Left kidney (tissue), 2 donors: ENCODE results near the gene CSTPP1. TPM values are rescaled to one million over a fixed set of nuclear protein-coding genes. Genes with fewer than 3 reads are reported as not detected.
"Not testable (repeated sequence)": the region's sequence is repeated elsewhere in the genome, so short reads cannot be mapped to it uniquely, and the experiment has no call there.

Experiments
- DNase-seq: peaks from one replicate; pipeline ENCODE4 v3.0.0-alpha.2; 2013
- polyA plus RNA-seq: library from polyadenylated mRNA; unstranded; fragments of 120-200 nt; gene quantifications from one replicate; pipeline ENCODE4 v1.2.1, GENCODE V29; 2013; ENCODE audit not compliant: insufficient read length

The CSTPP1 gene
- polyA plus RNA-seq, 1 donor = 62.6 TPM

- DNase-seq = no peak
Observed at GRCh38 chr11:46984987-46985386, 48.4 kb downstream of the CSTPP1 start.

- DNase-seq = no peak
Observed at GRCh38 chr11:46987183-46987582, 50.6 kb downstream of the CSTPP1 start.

- not testable (repeated sequence) for DNase-seq
Observed at GRCh38 chr11:46989810-46990487, 53.4 kb downstream of the CSTPP1 start.

DNA sequence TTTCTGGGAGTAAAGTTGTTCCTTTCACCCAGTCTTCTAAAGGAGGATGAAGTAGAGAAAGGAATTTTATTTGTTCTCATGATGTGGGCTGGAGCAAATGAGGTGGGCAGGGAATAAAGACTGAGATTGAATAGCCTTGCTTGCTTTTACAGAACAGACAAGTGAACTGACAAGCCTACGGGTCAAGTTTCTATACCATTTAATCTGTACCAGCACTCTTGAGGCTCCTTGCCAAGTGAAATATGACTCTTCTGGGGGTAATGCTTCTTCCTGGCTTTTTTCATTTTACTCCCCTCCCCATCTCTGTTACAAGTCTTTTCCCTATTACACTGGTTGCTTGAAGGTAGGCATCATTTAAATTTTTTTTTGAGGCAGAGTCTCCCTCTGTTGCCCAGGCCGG is 54.8 kb downstream of the CSTPP1 start:
- no peak for DNase-seq

DNA sequence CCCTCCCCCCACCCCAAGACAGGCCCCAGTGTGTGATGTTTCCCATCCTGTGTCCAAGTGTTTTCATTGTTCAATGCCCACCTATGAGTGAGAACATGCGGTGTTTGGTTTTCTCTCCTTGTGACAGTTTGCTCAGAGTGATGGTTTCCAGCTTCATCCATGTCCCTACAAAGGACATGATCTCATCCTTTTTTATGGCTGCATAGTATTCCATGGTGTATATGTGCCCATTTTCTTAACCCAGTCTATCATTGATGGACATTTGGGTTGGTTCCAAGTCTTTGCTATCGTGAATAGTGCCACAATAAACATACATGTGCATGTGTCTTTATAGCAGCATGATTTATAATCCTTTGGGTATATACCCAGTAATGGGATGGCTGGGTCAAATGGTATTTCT is 55.8 kb downstream of the CSTPP1 start:
- not testable (repeated sequence) for DNase-seq

DNA sequence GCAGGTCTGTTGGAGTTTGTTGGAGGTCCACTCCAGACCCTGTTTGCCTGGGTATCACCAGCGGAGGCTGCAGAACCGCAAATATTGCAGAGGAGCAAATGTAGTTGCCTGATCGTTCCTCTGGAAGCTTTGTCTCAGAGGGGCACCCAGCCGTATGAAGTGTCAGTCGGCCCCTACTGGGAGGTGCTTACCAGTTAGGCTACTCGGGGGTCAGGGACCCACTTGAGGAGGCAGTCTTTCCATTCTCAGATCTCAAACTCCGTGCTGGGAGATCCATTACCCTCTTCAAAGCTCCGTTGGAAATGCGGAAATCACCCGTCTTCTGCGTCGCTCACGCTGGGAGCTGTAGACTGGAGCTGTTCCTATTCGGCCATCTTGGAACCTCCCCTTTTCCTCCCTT is 61.2 kb downstream of the CSTPP1 start:
- not testable (repeated sequence) for DNase-seq

DNA sequence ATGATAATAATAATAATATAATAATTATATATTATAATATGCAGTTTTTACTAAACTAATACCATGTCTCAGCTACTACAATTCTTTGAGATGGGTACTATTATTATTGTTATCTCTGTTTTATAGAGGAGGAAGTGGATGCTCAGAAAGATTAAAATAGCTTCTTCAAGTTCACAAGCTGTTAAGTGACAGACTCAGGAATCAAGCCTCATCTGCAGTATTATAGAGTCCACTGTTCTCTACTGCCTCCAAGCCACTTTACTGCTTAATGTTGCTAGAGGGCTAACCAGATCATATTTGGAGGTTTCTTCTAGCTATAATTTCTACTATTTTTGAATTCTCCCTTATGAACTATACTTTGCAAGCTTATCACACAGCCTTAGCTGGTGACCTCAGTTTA is 62.7 kb downstream of the CSTPP1 start:
- no peak for DNase-seq

GRCh38 chr11:47000033-47000432 is 63.5 kb downstream of the CSTPP1 start:
- no peak for DNase-seq

DNA sequence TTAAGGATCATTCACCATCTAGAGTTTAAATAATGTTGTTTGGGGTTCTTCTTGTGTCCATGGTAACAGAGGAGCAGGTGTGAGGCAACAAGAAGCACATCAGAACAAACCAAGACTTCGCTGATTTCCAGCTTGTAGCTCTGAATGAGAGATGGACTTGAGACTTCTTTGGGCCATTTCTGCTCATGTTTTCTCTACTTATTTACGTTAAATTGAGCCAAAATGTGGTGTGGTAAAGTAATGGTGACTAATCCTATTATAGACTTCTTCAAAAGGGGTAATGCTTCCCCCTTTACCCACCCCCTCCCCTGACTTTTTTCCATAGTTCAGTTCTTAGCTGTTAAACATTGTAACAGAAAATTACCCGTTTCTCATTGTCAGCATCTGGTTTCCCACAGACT is 65.2 kb downstream of the CSTPP1 start:
- no peak for DNase-seq

- DNase-seq = peak; percentile 20
Observed at GRCh38 chr11:47002390-47002789, 65.8 kb downstream of the CSTPP1 start.

- DNase-seq = no peak
Observed at GRCh38 chr11:47003180-47003877, 66.8 kb downstream of the CSTPP1 start.

DNA sequence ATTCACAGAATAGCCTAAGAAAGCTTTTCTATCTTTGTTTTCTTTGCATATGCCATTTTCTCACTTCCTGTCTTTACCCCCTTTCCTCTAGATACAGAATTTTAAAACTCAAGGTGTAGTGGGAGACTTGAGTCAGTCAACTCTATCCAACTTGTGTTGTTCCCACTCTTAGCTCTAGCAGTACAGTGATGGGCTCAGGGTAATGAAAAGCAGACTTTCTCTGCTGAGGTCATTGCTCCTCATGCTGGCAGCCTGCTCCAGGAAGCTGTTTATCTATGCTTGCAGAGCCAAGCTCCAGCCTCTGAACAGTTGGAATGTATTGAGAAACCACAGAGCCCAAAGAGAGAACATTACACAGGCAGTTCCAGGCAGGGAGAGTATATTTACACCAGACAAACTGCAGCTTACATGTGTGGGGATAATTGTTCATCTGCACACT is 68.1 kb downstream of the CSTPP1 start:
- no peak for DNase-seq

- no peak for DNase-seq
Observed at GRCh38 chr11:47005441-47005840, 68.9 kb downstream of the CSTPP1 start.

GRCh38 chr11:47007579-47007978 is 71.0 kb downstream of the CSTPP1 start:
- no peak for DNase-seq

DNA sequence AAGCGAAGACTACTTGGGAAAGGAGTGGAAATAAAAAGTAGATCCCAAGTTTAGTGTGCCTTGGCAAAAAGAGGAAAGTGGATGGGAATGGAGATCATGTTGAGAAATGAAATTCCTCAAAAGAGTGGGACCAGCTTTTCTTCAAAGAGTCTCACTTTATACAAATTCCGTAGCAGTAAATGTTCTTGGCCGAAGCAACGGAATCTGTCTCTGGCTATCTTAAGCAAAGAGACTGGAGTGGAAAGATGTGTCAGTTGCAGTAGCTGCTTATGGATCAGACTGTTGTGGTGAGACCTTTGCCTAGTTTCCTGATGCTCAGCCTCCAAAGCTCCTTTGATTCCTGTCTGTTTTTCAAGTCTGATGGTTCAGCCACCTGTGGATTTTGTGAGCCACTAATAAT is 73.6 kb downstream of the CSTPP1 start:
- no peak for DNase-seq

GRCh38 chr11:47014097-47014496 is 77.5 kb downstream of the CSTPP1 start:
- no peak for DNase-seq

DNA sequence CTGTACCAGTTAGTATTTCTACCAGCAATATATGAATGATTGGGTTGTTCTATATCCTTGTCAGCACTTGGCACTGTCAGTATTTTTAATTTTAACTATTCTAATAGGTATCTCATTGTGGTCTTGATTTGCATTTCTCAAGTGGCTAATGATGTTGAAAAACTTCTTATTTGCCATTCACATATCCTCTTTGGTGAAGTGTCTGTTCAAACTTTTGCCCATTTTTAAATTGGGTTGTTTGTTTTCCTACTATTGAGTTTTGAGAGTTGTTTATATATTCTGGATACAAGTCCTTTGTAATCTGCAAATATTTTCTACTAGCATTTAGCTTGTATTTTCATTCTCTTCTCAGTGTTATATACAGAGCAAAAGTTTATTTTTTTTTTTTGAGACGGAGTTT is 82.1 kb downstream of the CSTPP1 start:
- DNase-seq = no peak

GRCh38 chr11:47020793-47021526 is 84.4 kb downstream of the CSTPP1 start:
- no peak for DNase-seq

- no peak for DNase-seq
Observed at GRCh38 chr11:47021527-47021818, 84.9 kb downstream of the CSTPP1 start.

DNA sequence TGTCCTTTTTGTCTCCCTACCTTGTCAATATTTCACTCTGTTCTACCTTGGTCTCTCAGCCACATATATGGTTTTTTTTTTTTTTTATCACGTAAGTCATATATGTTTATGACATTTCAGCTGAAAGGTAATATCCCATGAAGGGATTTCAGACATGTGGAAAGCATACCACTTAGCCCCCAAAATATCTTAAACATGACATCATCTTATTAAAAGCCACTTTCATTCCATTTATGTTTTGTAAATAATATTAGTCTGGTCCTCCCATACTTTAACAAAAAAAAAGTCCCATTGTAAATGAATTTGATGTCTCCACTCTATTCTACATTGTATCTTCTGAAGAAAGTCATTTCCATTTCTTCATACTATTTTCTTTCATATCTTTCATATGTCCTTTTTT is 85.4 kb downstream of the CSTPP1 start:
- DNase-seq = no peak

GRCh38 chr11:47028195-47029093 is 91.9 kb downstream of the CSTPP1 start:
- DNase-seq = no peak

DNA sequence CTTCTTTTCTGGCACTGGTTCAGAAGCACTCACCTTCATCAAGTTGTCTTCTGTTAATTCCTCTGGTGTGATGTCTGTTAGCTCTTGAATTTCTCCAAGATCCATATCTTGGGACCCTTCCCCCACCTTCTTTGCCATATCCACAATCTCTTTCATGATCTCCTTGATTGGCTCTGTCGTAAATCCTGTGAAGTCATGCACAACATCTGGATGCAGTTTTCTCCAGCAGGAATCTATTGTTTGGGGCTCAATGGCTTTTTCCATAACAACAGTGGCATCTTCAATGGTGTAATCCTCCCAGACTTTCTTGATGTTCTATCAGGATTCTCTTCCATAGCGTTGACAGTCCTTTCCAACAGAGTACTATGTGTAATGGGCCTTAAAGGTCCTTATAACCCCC is 96.9 kb downstream of the CSTPP1 start:
- no peak for DNase-seq
